ENCODE measurements around the gene GATD1.

Gene GATD1

DNA sequence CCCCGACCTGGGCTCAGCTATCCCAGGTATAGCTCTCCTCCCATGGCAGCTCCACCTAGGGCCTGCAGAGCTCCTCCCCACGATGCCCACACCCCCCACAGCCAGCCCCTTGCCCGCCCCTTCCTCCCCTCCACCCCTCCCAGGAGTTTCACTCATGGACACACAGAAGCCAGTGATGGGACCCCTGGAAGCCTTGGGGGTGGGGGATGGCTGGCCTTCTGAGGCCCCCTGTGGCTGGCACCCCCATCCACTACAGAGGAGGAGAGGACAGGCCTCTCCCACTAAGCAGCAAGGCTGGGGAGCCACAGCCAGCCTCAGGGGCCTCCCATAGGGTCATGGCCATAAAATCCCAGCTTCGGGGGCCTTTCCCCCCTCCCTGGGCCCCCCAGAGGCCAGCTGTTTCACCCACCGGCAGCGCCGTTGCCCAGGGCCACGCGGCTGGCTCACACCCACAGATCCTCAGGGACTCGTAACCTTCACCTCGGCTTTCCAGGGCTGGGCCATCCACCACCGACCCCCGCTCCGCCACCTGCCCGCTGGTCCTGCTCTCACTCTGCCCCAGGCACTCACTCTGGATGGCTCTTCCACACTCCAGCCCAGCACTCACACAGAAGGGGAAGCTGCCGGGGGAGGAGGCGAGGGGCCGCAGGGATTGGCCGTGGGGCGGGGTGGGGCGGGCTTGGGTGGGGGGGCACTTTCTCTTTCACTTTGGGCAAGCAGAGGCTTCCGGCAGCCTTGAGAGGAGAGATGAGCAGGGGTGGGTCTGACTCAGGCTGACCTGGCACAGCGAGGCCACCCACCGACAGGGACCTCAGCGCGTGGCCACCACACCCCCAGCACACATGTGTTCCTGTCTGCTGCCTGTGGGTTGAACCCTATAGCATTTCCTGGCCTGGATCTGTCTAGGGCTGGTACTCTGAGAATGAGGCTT is 18.6 kb upstream of the GATD1 start:
- peak; percentile 81 to 82 for ATAC-seq

DNA sequence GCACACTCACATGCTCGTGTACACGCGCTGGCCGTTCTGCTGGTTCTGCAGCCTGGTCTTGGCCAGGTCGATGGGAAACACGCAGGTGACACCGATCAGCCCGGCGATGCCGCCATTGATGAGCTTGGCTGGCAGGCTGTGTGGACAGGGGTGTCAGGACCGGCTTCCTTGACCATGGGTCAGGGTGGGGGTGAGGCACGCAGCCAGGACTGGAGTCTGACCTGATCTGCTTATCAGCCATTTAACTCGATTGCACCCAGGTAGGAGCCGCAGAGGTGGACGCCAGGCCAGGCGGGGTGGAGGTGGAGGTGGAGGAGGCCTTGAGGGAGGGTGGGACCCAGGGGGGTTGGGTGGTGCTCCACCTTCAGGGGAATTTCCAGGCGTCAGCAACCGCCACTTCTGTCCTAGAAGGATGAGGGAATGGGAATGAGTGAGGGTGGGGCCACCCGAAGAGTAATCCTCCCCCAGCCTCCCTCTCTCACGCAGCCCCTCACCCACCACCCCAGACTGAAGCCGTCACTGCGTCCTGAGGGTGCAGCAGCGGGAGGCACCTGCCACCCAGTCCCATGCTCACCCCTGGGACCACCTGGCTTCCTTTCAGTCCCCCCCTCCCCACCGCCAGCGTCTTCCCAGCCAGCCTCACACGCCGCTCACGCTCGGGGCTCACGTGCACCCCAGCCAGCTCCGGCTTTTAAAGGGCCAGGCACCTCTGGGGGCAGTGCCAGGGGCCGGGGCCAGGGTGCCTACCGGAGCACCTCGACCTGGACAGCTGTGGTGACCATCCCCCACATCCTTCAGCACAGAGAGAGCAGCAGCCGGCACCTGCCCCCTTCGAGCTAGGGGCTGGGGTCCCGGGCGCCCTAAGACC is 17.7 kb upstream of the GATD1 start:
- no peak for ATAC-seq

DNA sequence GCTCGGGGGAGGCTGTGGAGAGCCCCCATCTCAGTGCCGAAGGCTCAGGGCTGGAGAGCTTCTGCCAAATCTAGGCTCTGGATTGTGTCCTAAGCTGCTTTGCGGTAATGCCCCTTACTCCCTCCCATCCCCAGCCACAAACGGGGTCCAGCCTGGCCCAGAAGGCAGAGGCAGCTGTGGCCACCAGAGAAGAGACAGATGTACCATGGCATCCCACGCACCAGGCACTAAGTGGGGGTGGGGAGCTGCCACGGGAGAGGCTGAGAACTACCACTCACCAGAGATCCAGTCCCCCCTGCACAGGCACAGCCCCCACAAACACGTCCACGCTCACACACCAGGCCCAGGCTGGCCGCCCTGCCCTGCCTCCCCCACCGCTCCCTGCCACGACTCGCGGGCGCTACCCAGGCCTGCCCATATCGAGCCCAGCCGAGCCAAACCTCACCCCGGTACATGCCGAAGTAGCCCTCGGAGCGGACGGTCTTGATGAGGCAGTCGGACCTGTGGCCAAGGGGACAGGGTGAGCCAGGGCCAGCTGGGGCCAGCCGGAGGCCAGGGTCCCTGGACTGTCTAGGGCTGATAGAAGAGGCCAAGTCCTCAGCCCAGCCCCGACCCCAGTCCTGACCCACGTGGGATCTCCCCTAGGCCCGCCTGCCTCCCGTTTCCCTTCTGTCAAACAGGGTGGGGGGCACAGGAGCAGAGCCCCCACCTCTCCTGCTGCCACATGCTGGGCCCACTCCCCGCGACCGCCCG is 16.9 kb upstream of the GATD1 start:
- ATAC-seq, result no peak

DNA sequence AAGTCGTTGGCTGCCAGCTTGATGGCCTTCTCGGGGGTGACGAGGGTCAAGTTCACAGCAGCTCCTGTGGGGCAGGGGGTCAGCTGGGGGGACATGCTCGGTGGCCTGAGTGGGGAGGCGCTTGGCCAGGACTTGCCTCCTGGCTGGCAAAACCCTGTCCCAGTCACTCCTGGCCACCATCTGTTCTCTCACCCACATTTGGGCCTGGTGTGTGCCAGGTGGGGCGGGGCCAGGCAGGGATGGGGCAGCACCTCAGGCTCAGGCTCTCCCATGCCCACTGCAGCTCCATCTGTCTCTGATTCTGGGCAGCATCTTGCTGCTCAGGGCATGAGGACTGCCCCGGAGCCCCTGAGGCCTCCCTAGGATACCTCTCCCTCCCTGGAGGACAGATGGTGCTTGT is 16.3 kb upstream of the GATD1 start:
- no peak for ATAC-seq

DNA sequence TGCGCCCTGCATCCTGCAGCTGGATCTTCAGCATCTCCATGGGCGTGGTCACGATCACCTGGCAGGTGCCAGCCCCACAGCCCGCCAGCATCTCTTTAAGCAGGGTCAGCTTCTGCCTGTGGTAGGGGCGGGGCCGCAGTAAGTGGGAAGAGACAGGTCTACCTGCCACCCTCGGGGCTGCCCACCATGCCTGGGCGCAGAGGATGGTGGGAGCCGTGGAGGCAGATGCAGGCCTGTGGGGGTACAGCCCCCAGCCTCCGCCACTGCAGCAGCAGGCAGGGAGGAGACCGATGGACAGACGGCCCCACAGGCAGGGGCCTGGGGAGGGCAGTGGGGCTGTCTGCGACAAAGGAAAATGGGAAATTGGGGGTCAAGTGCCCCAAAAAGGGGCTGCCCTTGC is 15.6 kb upstream of the GATD1 start:
- ATAC-seq, result no peak

DNA sequence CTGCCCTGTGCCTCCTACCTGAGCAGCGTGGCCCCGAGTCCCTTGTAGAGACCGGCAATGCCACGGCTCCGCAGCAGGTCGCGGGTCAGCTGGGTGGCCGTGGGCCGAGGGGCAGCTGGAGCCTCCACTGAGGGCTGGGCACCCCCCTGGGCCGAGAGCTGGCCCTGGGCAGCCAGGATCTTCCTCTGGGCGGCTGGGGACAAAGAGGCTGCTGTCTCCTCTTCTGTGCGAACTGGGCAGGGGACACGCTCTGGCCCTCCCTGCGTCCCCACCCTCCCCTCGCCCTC is 15.2 kb upstream of the GATD1 start:
- no peak for ATAC-seq

DNA sequence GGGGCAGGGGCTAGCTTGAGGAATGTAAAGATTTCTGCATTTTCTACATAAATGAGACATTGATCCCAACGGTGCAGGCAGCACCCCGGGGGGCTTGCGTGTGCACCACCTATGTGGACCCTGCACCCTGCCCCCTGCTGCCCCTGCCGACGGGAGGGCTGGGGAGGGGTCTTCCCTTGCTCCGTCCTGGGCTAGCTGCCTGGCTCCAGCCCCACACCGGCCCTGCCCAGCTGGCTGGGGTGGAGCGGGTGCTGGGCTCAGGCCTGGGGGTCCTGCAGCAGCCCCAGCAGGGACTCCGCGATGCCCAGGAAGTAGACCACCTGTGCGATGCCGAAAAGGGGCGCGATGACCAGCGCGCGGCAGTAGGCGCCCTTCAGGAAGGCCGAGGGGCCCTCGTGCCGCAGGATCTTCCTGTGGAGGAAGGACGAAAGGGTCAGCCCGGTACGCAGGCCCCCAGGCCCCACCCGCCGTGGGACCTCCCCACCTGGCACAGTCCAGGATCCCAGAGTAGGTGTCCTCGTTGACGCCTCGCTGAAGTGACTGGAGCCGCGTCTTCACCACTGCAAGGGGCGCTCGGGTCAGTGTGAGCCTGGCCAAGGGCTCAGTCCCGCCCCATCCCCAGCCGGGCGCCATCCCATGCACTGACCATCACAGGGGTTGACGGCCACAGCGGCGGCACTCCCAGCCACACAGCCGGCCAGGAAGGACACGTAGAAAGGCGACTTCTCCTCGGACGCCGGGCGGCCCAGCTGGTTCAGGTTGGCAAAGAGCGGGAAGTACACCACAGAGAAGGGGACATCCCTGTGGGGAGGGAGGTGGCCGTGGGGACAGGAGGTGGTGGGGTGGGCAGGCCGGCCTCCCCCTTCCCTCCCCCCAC is 14.6 kb upstream of the GATD1 start:
- no peak for ATAC-seq

DNA sequence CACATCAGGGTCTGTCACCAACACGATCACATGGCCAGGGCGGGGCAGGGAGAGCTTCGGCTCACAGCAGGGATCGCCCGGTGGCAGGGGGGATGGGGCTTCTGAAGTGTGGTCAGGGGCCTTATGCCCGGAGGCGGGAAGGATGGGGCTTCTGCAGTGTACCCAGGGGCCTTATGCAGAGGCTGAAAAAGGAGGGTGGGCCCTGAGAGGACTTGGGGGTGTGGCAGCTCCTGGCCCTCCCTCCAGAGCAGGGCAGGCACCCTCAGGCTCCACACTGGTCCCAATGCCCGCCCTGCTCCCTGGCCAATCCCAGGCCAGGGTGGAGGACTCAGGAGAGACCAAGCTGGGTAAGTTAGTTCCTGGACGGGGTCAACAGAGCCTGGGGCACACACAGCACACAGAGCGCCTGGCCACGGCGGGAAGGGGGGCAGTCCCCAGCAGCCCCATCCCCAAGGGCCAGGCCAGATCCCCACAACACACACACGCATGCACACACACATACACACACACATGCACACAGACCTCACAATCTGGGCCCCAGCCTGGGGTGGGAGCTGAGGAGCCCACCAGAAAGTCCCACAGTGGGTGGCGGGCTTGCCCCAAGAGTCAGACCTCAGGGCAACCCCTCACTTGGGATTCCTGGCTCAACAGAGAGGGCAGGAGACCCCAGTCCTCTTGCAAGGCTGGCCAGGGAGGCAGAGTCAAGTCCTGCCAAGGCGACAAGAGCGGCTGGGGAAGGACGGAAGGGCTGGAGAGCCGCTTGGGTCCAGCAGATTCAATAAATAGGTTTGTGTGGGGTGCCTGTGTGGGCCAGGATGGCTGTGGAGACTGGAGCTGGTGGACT is 13.7 kb upstream of the GATD1 start:
- no peak for ATAC-seq

DNA sequence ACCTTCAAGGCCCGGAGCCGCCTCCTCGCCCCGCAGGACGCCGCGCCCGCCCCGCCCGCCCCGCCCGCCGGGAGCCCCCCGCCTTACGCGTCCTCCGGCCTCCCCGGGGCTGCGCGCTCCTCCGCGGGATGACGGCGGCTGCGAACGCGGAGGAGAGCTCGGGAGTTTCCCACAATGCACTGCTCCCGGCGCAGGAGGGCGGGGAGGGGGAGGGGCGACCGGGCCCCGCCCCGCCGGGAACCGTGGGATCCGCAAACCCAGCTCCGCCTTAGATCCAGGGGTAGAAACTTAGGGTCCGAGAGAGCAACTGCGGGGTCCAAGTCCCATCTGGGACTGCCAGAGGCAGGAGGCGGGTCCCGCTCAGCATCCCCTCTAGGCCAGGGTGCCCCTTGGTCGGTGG is 12.7 kb upstream of the GATD1 start, which contains the start of gene CEND1:
Gene CEND1, minus strand, starts transcription at position 148 of the 400 bp plus-strand sequence. CDS start 1,514 bp downstream, outside the sequence.
- ATAC-seq, result peak; percentile 44 to 65

DNA sequence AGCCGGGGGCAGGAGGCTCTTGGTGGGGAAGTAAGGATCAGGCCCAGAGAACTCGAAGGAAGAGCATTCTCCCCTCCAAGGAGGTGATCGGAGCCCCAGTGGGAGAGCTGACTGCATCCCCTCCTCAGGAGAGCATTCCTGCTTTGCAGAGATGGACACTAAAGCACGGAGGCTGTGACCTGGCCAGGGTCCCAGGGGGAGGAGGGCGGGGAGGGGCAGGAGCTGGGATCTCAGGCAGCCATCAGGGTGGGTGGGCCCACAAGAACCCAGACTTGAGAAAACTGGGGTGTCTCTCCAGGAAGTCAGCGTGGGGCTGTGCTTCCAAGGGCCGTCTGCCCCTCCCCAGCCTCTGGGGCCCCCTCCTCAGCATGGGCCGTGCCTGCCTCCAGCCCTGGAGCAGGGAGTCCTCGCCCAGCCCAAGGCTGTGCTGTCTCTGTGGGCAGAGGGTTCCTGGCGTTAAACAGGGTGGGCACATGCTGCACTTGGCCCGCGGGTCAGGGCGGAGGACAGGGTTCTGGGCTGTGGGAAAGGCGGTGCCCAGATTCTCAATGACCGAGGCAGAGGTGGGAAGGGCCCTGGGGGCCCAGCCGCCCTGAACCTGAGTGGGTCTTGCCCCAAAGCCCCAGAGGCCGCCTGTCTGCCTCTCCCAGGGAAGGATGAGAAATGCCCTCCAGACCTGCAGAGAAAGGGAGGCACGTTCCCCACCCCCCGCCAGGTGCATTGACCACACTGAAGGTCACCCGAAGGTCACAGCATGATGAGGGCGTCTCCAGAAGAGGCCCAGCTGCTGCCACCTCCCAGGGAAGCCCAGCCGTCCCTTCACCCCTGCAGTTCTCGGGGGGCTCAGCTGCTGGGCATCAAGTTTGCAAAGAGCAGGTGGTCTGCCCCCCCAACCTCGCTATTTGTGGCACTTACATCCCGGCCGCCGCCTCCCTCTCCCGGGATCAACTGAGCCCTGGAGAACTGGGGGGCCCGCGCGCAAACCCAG is 12.0 kb upstream of the GATD1 start:
- no peak for ATAC-seq

DNA sequence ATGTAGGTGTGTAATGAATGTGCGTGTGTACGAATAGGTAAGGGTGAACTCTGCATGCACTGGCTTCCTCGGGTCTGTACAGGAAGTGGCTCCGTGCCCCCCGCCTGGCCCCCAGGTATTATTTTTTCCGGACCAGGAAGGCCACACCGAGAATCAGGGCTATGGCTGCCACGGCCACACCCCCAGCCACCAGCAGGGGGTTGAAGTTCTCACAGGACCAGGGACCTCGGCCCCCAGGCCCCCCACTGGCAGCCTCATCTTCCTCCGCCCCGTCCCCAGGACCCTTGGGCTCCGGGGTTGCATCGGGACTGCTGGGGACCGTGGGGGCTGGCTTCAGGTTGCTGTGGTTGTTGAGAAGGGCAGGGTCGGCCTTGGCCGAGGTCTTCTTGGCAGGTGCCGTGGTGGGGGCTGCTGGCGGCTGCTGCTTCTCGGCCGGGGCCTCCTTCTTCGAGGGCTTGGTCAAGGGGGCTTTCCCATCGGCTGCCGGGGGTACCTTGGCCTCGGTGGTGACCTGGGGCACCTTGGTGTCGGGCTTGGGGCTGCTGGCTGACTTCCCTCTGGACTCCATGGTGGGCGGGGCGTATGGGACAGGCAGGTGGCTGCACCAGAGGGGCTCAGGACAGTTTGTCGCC is 10.8 kb upstream of the GATD1 start:
- ATAC-seq, result no peak

DNA sequence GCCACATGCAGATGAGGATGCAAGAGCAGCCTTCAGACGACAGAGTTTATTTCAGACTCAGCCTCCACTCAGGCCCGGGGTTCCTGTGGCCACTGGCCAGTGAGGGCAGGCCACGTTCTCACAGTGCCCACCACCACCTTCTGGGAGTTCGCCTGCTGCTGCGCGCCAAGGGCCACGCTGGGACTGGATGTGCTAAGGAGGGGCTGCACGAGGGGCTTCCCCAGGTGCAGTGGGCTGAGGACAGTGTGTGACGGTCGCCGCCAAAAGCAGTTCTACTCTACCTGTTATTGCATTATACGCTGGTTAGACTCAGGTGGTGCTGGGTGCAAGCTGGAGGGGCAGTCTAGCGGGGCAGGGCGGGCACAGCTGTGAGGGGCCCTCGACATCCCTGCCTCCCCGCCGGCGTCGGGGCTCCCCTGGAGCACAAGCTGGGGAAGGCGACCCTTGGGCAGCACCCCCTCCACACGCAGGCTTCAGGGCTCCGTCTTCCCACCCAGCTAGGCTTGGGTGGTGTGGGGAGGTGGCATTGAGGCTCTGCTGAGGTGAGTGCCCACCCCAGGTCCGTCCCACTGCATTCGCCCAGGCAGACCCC is 9.9 kb upstream of the GATD1 start:
- no peak for ATAC-seq

DNA sequence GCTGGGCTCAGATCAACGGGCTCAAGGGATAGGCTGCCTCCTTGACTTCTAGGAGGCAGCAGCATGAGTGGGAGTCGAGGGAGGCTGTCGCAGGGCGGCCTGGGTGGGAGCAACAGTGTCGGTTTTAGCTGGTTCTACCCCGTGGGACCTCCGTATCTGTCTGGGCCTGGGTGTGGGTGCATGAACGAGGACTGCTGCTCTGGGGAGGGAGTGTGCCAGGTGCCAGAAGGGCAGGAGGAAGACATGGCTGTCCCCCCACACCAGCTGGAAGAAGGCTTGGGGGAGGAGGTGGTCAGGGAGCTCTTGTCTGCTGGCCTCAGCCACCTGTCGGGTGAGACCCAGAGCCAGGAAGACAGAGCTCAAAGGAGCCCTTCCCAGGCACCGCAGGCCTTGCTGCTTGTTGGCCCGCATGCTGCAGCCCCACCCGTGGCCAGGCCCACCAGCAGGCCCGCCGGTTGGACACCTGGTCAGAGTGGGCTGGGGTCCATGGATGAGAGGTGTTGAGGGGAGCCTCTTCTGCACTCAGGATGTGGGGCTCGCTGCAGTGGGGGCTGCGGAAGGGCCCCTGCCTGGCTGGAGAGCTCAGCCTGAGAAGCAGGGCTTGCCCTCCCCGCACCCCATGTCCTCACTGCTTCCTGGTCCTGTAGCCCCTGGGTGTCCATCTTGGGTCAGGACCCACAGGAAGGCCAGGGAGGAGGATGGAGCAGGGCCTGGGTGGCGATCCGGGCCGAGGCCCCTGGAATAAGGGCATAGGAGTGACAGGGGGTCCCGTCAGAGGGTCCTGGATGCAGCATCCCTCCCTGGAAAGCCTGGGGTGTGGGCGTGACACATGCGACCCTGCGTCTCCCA is 9.2 kb upstream of the GATD1 start:
- ATAC-seq, result no peak

DNA sequence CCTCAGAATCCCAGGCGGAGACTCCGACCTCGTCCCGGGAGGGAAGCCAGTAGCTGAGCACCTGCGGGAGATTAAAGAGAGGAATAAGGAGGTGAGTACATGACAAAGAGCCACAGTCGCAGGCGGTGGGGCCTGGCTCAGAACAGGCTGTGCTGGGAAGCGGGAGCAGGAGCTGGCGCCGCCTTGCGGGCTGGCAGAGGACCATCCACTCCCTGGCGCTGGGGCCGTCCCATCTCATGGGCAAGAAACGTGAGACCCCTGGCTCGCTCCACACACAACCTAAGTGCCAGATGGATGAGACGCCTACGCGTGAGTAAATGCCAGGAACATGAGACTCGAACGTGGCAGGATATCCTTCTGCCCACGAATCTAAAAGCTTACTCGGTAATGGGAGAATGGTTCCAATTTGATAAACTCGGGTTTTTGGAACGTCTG is 6.3 kb upstream of the GATD1 start:
- peak in 1 of 2 donors; percentile 74 for ATAC-seq

DNA sequence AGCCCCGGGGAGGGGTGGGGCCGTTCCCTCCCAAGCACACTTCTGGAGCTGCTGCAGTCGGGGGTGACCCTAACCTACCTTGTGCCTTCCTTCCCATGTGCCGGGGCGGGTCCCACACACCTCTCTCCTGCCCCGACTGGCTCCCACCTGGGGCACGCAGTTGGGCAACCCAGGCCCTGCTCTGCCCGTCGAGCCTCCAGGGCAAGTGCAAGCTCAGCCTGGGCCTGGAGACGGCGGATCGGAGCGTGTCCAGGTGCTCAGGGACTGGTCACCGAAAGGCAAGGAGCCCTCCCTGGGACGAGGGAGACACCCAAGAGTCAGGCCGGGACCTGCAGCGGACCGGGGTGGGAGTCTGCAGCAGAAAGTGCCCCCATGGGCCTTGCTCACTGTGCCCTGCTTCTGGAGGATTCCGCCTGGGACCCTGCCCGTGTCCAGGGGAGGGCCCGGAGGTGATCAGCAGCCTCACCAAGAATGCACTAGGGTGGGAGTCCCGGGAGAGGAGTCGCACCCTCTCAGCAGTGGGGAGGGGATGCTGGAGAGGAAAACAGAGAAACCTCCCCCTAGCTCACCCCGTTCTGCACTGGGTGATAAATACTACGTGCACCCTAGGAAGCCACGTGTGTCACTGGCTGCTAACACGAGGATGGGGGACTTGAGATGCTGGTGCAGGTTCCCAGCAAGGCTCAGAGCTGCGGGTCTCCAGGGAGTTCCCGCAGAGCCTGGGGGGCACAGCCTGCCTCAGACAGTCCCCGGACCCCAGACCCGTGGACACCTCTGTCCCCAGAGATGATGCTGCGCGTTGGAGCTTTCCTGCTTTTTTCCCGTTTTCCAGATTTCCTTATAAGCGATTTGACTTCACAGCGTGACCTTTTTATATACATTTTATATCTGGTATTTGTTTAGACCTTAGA is 5.2 kb upstream of the GATD1 start:
- no peak for ATAC-seq

DNA sequence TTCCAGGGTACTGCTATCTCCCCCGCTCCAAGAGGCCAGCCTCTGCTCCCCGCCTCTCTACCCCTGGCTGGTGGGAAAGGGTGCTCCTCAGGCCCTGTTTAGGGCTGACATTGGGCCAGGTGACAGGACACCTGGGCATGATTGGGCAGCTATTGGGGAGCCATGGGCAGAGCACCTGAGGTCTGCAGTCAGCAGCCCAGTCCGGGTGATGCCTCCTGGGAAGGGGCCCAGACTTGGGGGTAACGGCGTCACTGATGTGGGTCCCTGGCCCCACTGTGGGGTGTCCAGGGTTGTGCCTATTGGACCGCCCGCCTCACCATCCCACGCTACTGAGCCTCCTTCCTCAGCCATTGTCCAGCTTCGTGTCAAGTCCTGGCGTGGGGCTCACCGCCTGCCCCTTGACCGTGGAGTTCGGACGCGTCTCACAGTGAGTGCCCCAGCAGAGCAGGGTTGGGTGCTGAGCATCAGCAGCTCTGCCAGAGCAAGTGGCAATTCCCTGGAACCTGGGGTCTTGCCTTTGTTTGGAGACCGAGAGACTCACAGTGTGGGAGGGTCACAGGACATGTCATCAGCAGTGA is 2.8 kb upstream of the GATD1 start:
- ATAC-seq, result no peak

Measured in activated CD4-positive, CD25-positive, alpha-beta regulatory T cell treated with anti-CD3 and anti-CD28 coated beads, Interleukin-2, amount 50 U/mL, for 24 hours (primary cell).